Activated B cell treated with CpG ODN at 0.5 μM for 24 hours (primary cell): ENCODE data around the gene TAS2R3. TPM values are rescaled to one million over a fixed set of nuclear protein-coding genes. Genes with fewer than 3 reads are reported as not detected.

Source experiments
- ATAC-seq: fragments of 200-7000 bp; cut with Tn5 transposase; one replicate; pipeline ENCODE4 v1.10.0; 2021; ENCODE audit warnings: low read depth, mild to moderate bottlenecking, moderate library complexity
- CTCF ChIA-PET: fragments of 350-600 bp; sonication (Branson Sonifier 250); formaldehyde crosslinking; loops from one replicate; lab custom pipeline; 2021; ENCODE audit warnings: antibody characterized with exemption; lab: Charles Lee
- POLR2A ChIA-PET: fragments of 350-600 bp; sonication (Branson Sonifier 250); formaldehyde crosslinking; loops from one replicate; lab custom pipeline; 2021; ENCODE audit warnings: antibody characterized with exemption; lab: Charles Lee
- DNase-seq: peaks from one replicate; pipeline ENCODE4 v3.0.0; 2022
- H3K27ac Mint-ChIP-seq: one replicate; pipeline ENCODE4 v1.8.0; 2020; ENCODE audit warnings: mixed read lengths
- H3K27me3 Mint-ChIP-seq: one replicate; pipeline ENCODE4 v1.8.0; 2021; ENCODE audit warnings: mixed read lengths
- H3K36me3 Mint-ChIP-seq: one replicate; pipeline ENCODE4 v1.8.0; 2021; ENCODE audit warnings: low read depth, mixed read lengths
- H3K4me1 Mint-ChIP-seq: one replicate; pipeline ENCODE4 v1.8.0; 2021; ENCODE audit warnings: mixed read lengths
- H3K4me3 Mint-ChIP-seq: one replicate; pipeline ENCODE4 v1.8.0; 2020; ENCODE audit warnings: mild to moderate bottlenecking, mixed read lengths
- H3K9me3 Mint-ChIP-seq: one replicate; pipeline ENCODE4 v1.8.0; 2020; ENCODE audit warnings: mixed read lengths
- intact Hi-C: fragments of 100-400 bp; cut with micrococcal nuclease; formaldehyde crosslinking; loops from one replicate; pipeline ENCODE4 v1.15.1; 2024
- total RNA-seq: library from RNA; stranded (reverse); gene quantifications from 2 replicates; pipeline ENCODE4 v1.2.3, GENCODE V29; 2022
- TF ChIP-seq, protein P1 (sequence below): fragments of 200-600 bp; IDR thresholded peaks from one replicate; pipeline ENCODE4 v1.8.0; 2022; ENCODE audit warnings: antibody characterized with exemption, mild to moderate bottlenecking

The TAS2R3 gene
- total RNA-seq, 1 donor from 2014 or later, result 2.8 TPM

DNA sequence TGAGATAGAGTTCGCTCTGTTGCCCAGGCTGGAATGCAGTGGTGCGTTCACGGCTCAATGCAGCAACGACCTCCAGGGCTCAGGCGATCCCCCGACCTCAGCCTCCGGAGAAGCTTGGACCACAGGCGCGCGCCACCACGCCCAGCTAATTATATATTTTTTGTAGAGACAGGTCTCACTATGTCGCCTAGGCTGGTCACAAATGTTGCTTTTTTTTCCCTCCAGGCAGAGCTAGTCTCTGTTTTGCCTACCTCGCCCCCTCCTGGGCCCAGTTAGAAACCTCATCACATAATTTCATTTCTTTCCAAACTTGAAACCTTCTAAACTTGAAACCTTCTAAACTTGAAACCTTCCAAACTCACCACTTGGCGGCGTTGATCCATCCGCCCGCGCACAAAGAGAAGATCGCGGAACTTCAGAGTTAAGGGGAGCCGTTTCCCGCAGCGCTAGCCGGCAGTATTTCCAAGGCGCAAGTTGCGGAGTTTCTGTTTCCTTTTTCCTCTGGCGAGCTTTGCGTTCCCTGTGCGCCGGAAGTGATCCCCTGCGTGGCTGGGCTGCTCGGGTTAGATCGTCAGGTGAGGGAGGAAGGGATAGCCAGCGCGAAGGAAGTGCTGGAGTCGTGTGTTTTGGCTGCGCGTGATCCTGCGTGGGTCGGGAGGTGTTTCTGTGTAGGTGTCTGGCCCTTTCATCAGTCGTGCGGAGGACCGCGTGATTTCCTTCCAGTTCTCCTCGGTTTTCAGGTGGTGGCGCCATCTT lies 25.9 kb upstream of the TAS2R3 start, which contains the start of gene SSBP1:
TSS of gene SSBP1 (plus strand) at position 523 of the 756 bp plus-strand sequence. CDS start 809 bp downstream, outside the sequence.
- ChIA-PET POLR2A (interaction anchor here (0.6 to 3.5 kb wide), 14 partner anchors 8 to 1060 kb away, joined by 3 to 56 read pairs (median 4); partner anchors contain the start of genes AGK, BRAF, DENND11 and MRPS33), CTCF (interaction anchor here (0.9 to 6.3 kb wide), 13 partner anchors 11 to 925 kb away, joined by 3 to 54 read pairs (median 5); partner anchors contain the start of genes DENND11, MRPS33 and WEE2)
- no peaks in the 10 kb centered on the region for H3K9me3 Mint-ChIP-seq
- no peaks in the 10 kb centered on the region for H3K27me3 Mint-ChIP-seq
- H3K4me1 Mint-ChIP-seq, result peaks cover 40% of the 10 kb centered on the region
- ATAC-seq (peak; percentile 89), DNase-seq (peak; percentile 79)
- peaks cover 43% of the 10 kb centered on the region for H3K36me3 Mint-ChIP-seq
- peak within 1 kb of the TSS; percentile 99 for H3K4me3 Mint-ChIP-seq
- H3K27ac Mint-ChIP-seq, result peak within 1 kb of the TSS; percentile 98
- TF ChIP-seq, protein P1, sequence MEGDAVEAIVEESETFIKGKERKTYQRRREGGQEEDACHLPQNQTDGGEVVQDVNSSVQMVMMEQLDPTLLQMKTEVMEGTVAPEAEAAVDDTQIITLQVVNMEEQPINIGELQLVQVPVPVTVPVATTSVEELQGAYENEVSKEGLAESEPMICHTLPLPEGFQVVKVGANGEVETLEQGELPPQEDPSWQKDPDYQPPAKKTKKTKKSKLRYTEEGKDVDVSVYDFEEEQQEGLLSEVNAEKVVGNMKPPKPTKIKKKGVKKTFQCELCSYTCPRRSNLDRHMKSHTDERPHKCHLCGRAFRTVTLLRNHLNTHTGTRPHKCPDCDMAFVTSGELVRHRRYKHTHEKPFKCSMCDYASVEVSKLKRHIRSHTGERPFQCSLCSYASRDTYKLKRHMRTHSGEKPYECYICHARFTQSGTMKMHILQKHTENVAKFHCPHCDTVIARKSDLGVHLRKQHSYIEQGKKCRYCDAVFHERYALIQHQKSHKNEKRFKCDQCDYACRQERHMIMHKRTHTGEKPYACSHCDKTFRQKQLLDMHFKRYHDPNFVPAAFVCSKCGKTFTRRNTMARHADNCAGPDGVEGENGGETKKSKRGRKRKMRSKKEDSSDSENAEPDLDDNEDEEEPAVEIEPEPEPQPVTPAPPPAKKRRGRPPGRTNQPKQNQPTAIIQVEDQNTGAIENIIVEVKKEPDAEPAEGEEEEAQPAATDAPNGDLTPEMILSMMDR, result peak; percentile 80
- intact Hi-C loops, result loop anchor here (1.0 to 2.0 kb wide), 9 partner anchors 37 to 1259 kb away; partner anchors contain the start of genes AGK, BRAF, MKRN1 and MRPS33

DNA sequence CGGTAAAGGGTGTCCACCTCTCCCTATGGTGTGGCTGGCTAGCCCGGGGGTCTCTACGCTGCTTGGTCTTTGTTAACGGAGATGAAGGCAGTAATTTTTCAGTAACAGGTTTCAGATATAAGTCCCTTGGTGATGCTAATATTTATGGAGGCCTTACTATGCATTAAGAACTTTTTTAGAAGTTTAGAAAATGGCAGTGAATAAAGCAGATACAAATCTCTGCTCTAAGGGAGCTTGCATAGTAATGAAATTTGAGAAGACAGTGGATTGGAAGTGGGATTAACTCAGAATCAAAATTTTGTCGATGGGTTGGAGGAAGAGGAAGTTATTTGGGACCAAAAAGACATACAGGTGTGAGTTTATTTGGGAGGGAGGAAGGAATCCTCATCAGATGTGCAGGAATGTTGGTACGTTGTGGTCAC lies 25.3 kb upstream of the TAS2R3 start:
- H3K27ac Mint-ChIP-seq, result peak overlapping the region; percentile 98
- no peaks in the 10 kb centered on the region for H3K9me3 Mint-ChIP-seq
- no peak for DNase-seq
- ChIA-PET CTCF (interaction anchor here (1.0 to 6.3 kb wide), 12 partner anchors 11 to 724 kb away, joined by 3 to 54 read pairs (median 5); partner anchors contain the start of genes DENND11, MRPS33 and WEE2), POLR2A (interaction anchor here (1.0 to 3.5 kb wide), 9 partner anchors 28 to 724 kb away, joined by 3 to 56 read pairs (median 8); partner anchors contain the start of genes AGK, DENND11 and MRPS33)
- H3K4me1 Mint-ChIP-seq, result peaks cover 40% of the 10 kb centered on the region
- no peaks in the 10 kb centered on the region for H3K27me3 Mint-ChIP-seq
- intact Hi-C loops, result loop anchor here (1.0 to 2.0 kb wide), 9 partner anchors 37 to 1260 kb away; partner anchors contain the start of genes AGK, BRAF, MKRN1 and MRPS33
- H3K4me3 Mint-ChIP-seq, result peak overlapping the region; percentile 99
- ATAC-seq, result no peak
- TF ChIP-seq, protein P1, result no peak
- H3K36me3 Mint-ChIP-seq, result peaks cover 49% of the 10 kb centered on the region

DNA sequence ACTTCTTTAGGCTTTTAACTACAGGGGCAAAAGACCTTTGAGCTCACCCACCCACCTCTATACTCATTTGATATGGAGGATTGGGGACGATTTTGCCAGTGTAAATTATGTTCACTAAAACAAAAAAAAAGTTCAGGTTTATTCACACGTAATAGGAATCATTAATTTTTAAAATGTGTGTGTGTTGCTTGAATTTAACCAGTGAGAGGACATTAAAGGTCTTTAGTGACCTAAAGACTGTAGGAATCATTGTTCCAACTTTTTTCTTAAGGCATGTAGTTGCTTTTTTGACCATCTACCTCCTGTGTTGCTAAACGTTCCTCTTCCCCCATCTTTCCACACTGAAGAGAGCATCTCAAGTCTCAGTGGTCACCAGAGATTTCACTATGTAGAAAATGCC lies 24.6 kb upstream of the TAS2R3 start:
- intact Hi-C loops, result loop anchor here (2.0 kb wide), 1 partner anchor 1260 kb away; the partner anchor contains the start of gene MKRN1
- Mint-ChIP-seq H3K27ac (peak overlapping the region; percentile 19), H3K9me3 (no peaks in the 10 kb centered on the region), H3K4me1 (peaks cover 40% of the 10 kb centered on the region), H3K36me3 (peaks cover 55% of the 10 kb centered on the region), H3K27me3 (no peaks in the 10 kb centered on the region), H3K4me3 (peak overlapping the region; percentile 99)
- POLR2A ChIA-PET, result interaction anchor here (1.7 to 3.5 kb wide), 3 partner anchors 38 to 188 kb away, joined by 8 to 56 read pairs (median 11); partner anchors contain the start of genes AGK and DENND11
- CTCF ChIA-PET, result interaction anchor here (2.2 to 6.3 kb wide), 2 partner anchors 85 to 90 kb away, joined by 11 to 54 read pairs; no protein-coding TSS in a partner anchor
- no peak for DNase-seq
- no peak for ATAC-seq
- TF ChIP-seq, protein P1, result no peak

DNA sequence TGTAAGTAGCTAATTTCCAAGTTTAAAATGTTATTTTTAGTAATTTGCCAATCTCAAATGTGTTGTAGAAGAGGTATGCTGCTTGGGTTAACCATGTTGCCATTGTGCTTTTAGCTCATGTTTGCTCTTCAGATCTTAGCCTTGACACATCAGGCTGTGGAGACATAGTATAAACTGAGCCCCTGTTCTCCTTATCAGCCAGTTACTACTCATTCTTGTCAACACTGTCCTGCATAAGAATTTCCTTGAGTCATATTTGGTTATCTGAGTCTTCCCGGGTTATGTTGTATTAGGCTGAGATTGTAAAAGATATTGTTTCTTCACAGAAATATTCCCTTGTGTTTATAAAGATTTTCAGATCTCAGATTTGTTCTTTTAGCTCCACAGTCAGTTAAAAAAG lies 21.7 kb upstream of the TAS2R3 start:
- CTCF ChIA-PET, result no interaction called here
- no peaks in the 10 kb centered on the region for H3K27me3 Mint-ChIP-seq
- H3K36me3 Mint-ChIP-seq, result peaks cover 77% of the 10 kb centered on the region
- no peaks in the 10 kb centered on the region for H3K9me3 Mint-ChIP-seq
- no peak overlapping the region for H3K27ac Mint-ChIP-seq
- ATAC-seq (no peak), DNase-seq (no peak)
- POLR2A ChIA-PET, result no interaction called here
- intact Hi-C loops, result no loop called here
- TF ChIP-seq, protein P1, result no peak
- H3K4me1 Mint-ChIP-seq, result peaks cover 36% of the 10 kb centered on the region
- no peak overlapping the region for H3K4me3 Mint-ChIP-seq

DNA sequence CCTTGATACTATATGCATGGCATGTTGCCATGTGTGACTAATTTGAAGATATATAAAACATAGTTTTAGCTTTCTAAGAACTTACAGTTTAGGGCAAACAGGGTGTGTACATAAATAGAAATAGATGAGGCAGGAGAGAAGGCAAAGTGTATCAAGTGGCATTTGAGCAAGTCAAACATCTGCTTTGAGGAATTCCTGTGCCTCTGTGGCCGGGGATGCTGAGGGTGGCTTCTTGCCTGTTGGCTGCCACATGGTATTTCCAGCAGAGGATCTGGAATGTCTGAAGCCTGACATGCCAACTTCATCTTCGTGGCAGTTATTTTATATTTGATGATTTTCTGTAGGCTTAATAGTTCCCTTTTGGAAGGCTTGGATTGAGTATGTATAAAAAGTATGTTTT lies 19.8 kb upstream of the TAS2R3 start:
- POLR2A ChIA-PET, result no interaction called here
- no peaks in the 10 kb centered on the region for H3K9me3 Mint-ChIP-seq
- no peaks in the 10 kb centered on the region for H3K27me3 Mint-ChIP-seq
- TF ChIP-seq, protein P1, result no peak
- CTCF ChIA-PET, result no interaction called here
- H3K4me1 Mint-ChIP-seq, result peaks cover 18% of the 10 kb centered on the region
- H3K27ac Mint-ChIP-seq, result no peak overlapping the region
- H3K4me3 Mint-ChIP-seq, result no peak overlapping the region
- DNase-seq (no peak), ATAC-seq (no peak)
- peaks cover 77% of the 10 kb centered on the region for H3K36me3 Mint-ChIP-seq
- intact Hi-C loops, result no loop called here
